MG63 (cell line): ENCODE results near the gene HIF1AN. TPM values are rescaled to one million over a fixed set of nuclear protein-coding genes. Genes with fewer than 3 reads are reported as not detected.
A peak's percentile ranks its signal among the peaks of the same experiment; 100 is the strongest.

Experiments
- DNase-seq: peaks from one replicate; pipeline ENCODE4 v3.0.0-alpha.2; 2020
- H3K27me3 ChIP-seq: fragments of 250-450 bp; sonication (Bioruptor Pico); 2 replicates; pipeline ENCODE4 v1.5.1; 2020; ENCODE audit warnings: mild to moderate bottlenecking, moderate library complexity
- H3K36me3 ChIP-seq: fragments of 250-450 bp; sonication (Bioruptor Pico); 2 replicates; pipeline ENCODE4 v1.5.1; 2020; ENCODE audit warnings: mild to moderate bottlenecking, moderate library complexity
- H3K4me3 ChIP-seq: fragments of 250-450 bp; sonication (Bioruptor Pico); 2 replicates; pipeline ENCODE4 v1.5.1; 2020; ENCODE audit warnings: mild to moderate bottlenecking, moderate library complexity
- H3K9me3 ChIP-seq: fragments of 250-450 bp; sonication (Bioruptor Pico); 2 replicates; pipeline ENCODE4 v1.5.1; 2020; ENCODE audit warnings: mild to moderate bottlenecking, moderate library complexity
- total RNA-seq: library from RNA; depleted of rRNA; stranded (reverse); fragments of >200 nt; shearing (Covaris generic); gene quantifications from 2 replicates; pipeline ENCODE4 v1.2.3, GENCODE V29; 2014; ENCODE audit warnings: low replicate concordance; rRNA removed

Gene HIF1AN
- 9.0 and 16.2 TPM in 2 replicates for total RNA-seq

DNA sequence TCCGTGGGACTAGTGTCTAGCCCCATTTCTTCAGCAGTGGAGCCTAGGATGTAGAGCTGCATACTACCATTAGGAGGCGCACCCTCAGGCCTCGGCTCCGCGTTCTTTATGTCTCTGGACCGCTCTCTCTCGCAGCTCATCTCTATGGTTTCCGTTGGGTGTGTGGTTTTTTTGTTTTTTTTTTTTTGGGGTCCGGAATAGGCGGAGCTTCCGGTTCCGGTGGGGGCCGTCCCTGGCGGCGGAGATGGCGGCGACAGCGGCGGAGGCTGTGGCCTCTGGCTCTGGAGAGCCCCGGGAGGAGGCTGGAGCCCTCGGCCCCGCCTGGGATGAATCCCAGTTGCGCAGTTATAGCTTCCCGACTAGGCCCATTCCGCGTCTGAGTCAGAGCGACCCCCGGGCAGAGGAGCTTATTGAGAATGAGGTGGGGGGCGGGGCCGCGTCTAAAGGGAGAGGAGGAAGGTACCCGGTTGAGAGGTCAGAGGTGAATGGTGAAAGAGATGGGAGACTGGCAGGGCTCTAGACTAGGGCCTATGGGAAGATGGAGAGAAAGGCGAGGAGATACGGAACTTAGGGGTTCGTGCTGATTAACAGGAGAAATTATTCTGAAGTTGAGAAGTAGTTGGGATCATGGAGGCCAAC lies at the start of gene HIF1AN:
Gene HIF1AN, plus strand, starts transcription at position 229 of the 639 bp plus-strand sequence. Its CDS starts 16 bp downstream, at position 245.
- H3K4me3 ChIP-seq: peak within 1 kb of the TSS; percentile 96
- peak; percentile 84 for DNase-seq
- peaks cover 26% of the 10 kb centered on the region for H3K36me3 ChIP-seq
- no peaks in the 10 kb centered on the region for H3K9me3 ChIP-seq
- no peaks in the 10 kb centered on the region for H3K27me3 ChIP-seq

GRCh38 chr10:100487529-100487928 lies 48.2 kb upstream of the HIF1AN start:
- peaks cover 7% of the 10 kb centered on the region for H3K27me3 ChIP-seq
- H3K36me3 ChIP-seq: no peaks in the 10 kb centered on the region
- no peak overlapping the region for H3K4me3 ChIP-seq
- DNase-seq: no peak
- no peaks in the 10 kb centered on the region for H3K9me3 ChIP-seq

- Histone ChIP-seq H3K36me3 (no peaks in the 10 kb centered on the region), H3K4me3 (no peak overlapping the region), H3K9me3 (no peaks in the 10 kb centered on the region), H3K27me3 (no peaks in the 10 kb centered on the region)
- DNase-seq: no peak
These were observed 46.3 kb upstream of the HIF1AN start for GRCh38 chr10:100489396-100489795.

DNA sequence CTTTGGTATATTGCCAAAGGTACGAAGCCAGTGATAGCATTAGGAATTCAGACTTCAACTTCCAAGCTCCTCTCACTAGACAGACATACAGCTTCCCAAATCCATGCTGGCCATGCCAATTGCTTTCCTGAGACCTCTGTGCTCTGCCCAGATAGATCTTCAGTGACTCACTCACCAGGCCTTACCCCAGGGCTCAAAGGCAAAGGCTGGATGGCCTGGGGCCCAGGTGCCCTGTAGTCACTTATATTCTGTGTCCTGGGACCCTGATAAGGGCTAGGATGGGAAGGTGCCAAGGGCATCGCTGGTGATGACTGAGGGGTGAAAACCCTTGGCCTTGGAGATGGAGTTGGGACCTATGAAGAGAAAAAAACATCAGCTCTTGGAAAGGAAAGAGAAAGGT lies 45.2 kb upstream of the HIF1AN start:
- DNase-seq: no peak
- Histone ChIP-seq H3K4me3 (no peak overlapping the region), H3K9me3 (no peaks in the 10 kb centered on the region), H3K36me3 (no peaks in the 10 kb centered on the region), H3K27me3 (no peaks in the 10 kb centered on the region)

GRCh38 chr10:100496567-100496966 lies 39.2 kb upstream of the HIF1AN start:
- no peak for DNase-seq
- no peaks in the 10 kb centered on the region for H3K9me3 ChIP-seq
- no peak overlapping the region for H3K4me3 ChIP-seq
- H3K27me3 ChIP-seq: no peaks in the 10 kb centered on the region
- no peaks in the 10 kb centered on the region for H3K36me3 ChIP-seq

- no peaks in the 10 kb centered on the region for H3K36me3 ChIP-seq
- H3K4me3 ChIP-seq: no peak overlapping the region
- DNase-seq: no peak
- H3K27me3 ChIP-seq: no peaks in the 10 kb centered on the region
- no peaks in the 10 kb centered on the region for H3K9me3 ChIP-seq
These were observed 37.7 kb upstream of the HIF1AN start for GRCh38 chr10:100498059-100498458.

GRCh38 chr10:100501423-100501822 lies 34.3 kb upstream of the HIF1AN start:
- Histone ChIP-seq H3K9me3 (no peaks in the 10 kb centered on the region), H3K4me3 (no peak overlapping the region), H3K36me3 (no peaks in the 10 kb centered on the region), H3K27me3 (no peaks in the 10 kb centered on the region)
- DNase-seq: no peak

- no peaks in the 10 kb centered on the region for H3K27me3 ChIP-seq
- no peaks in the 10 kb centered on the region for H3K9me3 ChIP-seq
- no peaks in the 10 kb centered on the region; the same call in 1 of the 2 replicates for H3K36me3 ChIP-seq
- DNase-seq: no peak
- H3K4me3 ChIP-seq: no peak overlapping the region
These were observed 32.7 kb upstream of the HIF1AN start for GRCh38 chr10:100502926-100503494.

DNA sequence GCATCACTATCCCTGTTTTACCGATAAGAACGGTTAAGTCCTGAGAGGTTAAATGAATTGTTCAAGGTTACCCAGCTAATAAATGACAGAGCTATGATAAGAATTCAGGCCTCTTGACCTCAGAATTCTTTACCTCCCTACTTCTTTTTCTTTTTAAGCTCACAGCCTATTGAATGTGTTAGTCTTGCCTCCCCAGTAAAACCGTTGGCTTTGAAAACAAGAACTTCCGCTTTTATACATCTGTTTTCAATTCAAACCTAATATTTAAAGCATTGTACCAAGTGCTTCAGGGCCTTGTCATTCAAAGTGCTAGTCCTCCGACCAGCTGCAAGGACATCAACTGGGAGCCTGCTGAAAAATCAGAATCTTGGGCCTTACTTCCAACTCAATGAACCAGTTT lies 31.6 kb upstream of the HIF1AN start:
- DNase-seq: no peak
- H3K36me3 ChIP-seq: no peaks in the 10 kb centered on the region; the same call in 1 of the 2 replicates

DNA sequence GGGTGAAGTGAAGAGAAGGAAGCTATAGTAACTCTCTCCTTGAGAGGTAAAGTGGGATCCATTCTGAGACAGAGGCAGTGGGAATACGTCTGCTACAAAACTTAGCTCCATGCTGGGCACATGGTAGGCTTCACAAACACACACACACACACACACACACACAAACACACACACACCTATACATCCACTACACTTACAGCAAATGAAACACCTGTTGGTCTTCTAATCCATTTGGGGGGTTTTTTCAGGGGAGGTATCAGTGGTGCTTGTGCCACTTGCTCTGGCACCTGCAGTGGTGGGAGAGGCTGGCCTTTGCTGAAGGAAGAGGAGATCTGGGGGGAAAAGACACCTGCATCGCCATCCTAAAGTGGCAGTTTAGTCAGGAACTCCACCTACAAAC lies 30.6 kb upstream of the HIF1AN start:
- H3K36me3 ChIP-seq: no peaks in the 10 kb centered on the region; the same call in 1 of the 2 replicates
- H3K4me3 ChIP-seq: no peak overlapping the region
- H3K9me3 ChIP-seq: no peaks in the 10 kb centered on the region
- no peaks in the 10 kb centered on the region for H3K27me3 ChIP-seq
- DNase-seq: no peak

More for the DNA sequence above, 31.6 kb upstream of the HIF1AN start:
- H3K27me3 ChIP-seq: no peaks in the 10 kb centered on the region
- H3K4me3 ChIP-seq: no peak overlapping the region
- no peaks in the 10 kb centered on the region for H3K9me3 ChIP-seq

DNA sequence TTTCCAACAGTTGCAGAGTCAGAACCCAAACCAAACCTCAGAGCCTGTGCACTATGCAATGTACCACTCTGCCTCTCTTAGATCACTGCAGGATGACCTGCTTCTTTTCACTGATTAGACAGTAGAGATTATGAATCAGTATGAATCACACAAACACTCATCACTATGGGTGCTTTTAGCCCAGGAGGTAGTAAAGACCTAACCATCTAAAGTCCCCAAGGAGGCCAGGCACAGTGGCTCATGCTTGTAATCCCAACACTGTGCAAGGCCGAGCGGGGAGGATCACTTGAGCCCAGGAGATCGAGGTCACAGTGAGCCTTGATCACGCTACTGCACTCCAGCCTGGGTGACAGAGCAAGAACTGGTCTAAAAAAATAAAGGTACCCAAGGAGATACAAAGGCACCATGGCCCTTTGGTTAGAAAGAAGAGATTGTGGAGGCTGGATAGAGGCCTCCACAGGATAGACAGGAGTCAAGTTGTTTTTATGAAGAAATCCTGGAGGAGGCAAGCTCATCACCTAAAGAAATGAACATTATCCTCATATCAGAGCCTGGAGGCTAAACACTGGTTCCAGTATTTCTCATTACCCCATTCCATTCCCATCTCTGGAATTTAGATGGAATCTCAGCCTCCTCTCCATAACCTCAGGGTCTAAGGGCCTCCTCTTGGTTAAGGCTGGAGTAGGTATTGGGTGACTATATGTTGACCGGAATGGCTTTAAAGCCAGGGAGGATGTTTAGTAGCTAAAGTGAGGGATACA lies 29.0 kb upstream of the HIF1AN start:
- no peak for DNase-seq
- Histone ChIP-seq H3K4me3 (no peak overlapping the region), H3K27me3 (no peaks in the 10 kb centered on the region), H3K36me3 (no peaks in the 10 kb centered on the region; the same call in 1 of the 2 replicates), H3K9me3 (no peaks in the 10 kb centered on the region)

GRCh38 chr10:100507357-100507732 lies 28.4 kb upstream of the HIF1AN start:
- H3K27me3 ChIP-seq: no peaks in the 10 kb centered on the region
- no peaks in the 10 kb centered on the region; the same call in 1 of the 2 replicates for H3K36me3 ChIP-seq
- no peaks in the 10 kb centered on the region for H3K9me3 ChIP-seq
- DNase-seq: no peak
- H3K4me3 ChIP-seq: no peak overlapping the region

- Histone ChIP-seq H3K27me3 (no peaks in the 10 kb centered on the region), H3K9me3 (no peaks in the 10 kb centered on the region), H3K36me3 (no peaks in the 10 kb centered on the region; the same call in 1 of the 2 replicates), H3K4me3 (no peak overlapping the region)
- no peak for DNase-seq
These were observed 27.5 kb upstream of the HIF1AN start for GRCh38 chr10:100508266-100508665.

DNA sequence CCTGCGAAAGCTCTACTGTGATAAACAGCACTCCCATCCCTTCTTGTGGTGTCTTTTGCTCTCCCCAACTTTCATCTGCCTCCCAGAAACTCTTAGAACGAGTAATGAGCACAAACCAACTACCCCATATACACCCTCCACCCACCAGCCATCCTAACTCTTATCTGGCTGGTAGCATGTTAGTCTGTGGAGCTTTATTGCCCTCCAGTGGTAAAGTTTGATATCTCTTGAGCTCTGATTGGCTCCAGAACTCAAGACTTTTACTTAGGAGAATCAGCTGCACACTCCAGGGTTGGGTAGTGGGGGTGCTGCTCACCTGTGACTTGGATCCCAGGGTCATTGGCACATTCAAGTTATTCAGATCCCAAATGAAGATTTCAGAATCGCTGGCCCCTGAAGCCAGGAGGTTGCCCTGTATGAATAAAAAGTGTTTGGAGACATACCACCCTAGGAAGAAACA lies 27.0 kb upstream of the HIF1AN start:
- no peaks in the 10 kb centered on the region for H3K9me3 ChIP-seq
- no peak for DNase-seq
- H3K4me3 ChIP-seq: no peak overlapping the region
- H3K27me3 ChIP-seq: no peaks in the 10 kb centered on the region
- H3K36me3 ChIP-seq: no peaks in the 10 kb centered on the region; the same call in 1 of the 2 replicates

DNA sequence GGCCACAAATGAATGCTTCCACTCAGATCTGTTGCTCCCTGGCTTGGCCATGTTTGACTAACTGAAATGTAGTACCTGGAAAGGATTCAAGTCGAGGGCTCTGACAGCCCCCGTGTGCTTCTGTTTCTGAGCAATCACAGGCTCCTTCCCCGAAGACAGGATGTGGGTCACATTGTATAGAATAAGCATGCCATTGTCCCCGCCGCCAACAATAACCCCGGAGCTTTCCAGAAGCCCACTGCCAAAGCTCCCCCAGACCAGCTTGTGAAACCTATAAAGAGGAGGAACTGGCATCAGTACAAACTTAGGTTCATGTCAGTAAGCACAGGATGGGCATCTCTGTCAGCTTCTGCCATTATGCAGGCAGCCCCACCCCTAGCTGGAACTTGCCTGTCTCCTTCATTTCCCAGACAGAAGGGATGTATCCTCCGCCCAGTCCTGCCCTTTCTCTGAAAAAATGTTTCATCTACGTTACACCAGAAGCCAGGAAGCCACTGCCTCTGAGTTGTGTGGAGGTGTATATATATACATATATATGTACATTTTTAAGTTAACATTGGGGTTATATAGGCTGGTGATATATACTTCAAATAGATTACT lies 26.4 kb upstream of the HIF1AN start:
- no peak for DNase-seq
- Histone ChIP-seq H3K9me3 (no peaks in the 10 kb centered on the region), H3K36me3 (no peaks in the 10 kb centered on the region; the same call in 1 of the 2 replicates), H3K27me3 (no peaks in the 10 kb centered on the region), H3K4me3 (no peak overlapping the region)

GRCh38 chr10:100510533-100511308 lies 25.0 kb upstream of the HIF1AN start:
- Histone ChIP-seq H3K27me3 (no peaks in the 10 kb centered on the region), H3K36me3 (no peaks in the 10 kb centered on the region; the same call in 1 of the 2 replicates), H3K9me3 (no peaks in the 10 kb centered on the region), H3K4me3 (no peak overlapping the region)
- no peak for DNase-seq
